RCC 7860 (cell line): Measurements from ENCODE around the gene BRD3.

Experiments
- DNase-seq: peaks from one replicate; pipeline ENCODE4 v3.0.0-alpha.2; 2015; ENCODE audit warnings: low spot score
- FAIRE-seq: peaks from 2 replicates; lab custom pipeline; 2012; peaks lifted over from hg19 to GRCh38; lab: Jason Lieb, UNC

The BRD3 gene

DNA sequence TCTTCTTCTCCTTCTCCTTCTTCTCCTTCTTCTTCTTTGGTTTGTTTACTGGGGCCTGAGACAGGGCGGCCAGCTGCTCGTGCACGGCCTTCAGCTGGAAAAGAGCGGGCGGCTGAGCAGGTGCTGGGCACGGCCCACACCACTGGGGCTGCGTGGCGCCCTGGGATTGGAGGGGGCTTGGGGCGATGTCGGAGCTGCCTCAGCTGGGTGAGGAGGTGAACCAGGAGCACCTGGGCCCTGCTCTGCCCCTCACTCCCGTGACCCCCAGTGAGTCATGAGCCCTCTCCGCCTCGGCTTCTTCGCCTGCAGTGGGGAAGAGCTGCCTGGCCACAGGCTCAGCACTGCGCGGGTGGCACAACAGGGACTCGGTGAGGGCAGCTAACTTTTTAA is 27.7 kb downstream of the BRD3 start:
- DNase-seq (no peak), FAIRE-seq (no peak)

DNA sequence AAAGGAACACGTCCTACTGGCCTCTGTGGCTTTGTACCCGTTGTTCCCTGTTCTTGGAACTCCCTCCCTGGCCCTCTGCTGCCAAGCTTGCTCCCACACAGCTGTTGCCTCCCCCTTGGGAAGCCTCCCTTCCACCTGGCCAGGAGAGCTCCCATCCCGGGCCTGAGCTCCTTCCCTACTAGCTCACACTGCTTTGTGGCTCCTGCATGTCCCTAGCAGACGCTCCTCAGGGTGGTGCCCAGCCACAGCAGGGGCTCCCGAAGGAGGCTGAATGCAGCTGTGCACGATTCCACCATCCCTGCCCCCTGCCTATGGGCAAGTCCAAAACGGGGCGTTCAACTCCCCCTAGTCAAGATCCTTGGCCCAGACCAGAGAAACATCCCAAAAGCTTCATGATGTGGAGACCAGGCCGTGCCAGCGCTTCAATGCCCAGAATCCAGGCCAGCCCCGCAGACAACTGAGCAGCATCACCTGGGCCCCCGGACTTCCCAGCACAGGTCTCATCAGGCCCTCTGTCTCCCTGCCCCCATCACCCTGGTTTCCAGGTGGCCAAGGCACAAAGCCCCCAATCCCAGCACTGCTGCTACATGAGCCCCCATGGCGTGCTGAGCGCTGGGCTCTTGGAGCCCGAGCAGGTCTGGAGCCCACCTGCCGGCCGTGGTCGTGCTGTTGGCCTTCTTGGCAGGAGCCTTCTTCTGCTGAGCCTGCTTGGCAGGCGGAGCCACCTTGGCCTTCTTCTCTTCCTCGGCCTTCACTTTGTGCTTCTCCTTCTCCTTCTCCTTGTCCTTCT is 28.2 kb downstream of the BRD3 start:
- no peak for DNase-seq
- no peak for FAIRE-seq

DNA sequence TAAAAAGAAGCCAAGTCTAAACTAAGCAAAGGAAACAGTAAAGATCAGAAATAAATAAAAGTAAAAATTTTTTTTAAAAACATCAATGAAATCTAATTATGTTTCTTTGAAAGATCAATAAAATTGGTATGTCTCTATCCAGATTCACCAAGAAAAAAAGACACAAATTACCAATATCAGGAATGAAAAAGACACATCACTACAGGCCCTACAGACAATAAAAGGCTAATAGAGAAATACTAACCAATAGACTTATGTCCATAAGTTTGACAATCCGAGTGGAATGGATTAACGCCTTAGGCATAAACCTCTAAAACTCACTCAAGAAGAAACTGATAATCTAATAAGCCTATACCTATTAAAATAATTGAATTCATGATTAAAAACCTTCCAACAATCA is 30.2 kb downstream of the BRD3 start:
- DNase-seq (no peak), FAIRE-seq (no peak)

DNA sequence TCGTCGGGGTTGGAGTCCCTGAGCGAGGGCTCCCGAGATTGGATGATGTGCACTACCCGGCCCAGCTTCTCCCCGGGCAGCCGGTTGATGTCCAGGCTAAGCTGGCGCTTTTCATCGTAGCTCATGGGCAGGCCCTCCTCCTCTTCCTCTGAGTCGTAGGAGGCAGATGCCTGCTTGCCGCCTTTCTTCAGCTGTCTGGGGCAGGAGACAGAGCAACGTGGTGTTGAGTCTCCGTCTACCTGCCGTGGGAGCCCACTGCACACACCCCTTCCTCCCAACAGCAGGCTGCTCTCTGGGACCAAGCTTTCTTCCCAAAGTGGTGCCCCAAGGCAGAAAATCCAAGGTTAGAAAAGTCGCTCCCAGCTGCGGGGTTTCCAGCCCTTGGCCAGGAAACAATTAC is 31.7 kb downstream of the BRD3 start:
- FAIRE-seq (no peak), DNase-seq (no peak)

DNA sequence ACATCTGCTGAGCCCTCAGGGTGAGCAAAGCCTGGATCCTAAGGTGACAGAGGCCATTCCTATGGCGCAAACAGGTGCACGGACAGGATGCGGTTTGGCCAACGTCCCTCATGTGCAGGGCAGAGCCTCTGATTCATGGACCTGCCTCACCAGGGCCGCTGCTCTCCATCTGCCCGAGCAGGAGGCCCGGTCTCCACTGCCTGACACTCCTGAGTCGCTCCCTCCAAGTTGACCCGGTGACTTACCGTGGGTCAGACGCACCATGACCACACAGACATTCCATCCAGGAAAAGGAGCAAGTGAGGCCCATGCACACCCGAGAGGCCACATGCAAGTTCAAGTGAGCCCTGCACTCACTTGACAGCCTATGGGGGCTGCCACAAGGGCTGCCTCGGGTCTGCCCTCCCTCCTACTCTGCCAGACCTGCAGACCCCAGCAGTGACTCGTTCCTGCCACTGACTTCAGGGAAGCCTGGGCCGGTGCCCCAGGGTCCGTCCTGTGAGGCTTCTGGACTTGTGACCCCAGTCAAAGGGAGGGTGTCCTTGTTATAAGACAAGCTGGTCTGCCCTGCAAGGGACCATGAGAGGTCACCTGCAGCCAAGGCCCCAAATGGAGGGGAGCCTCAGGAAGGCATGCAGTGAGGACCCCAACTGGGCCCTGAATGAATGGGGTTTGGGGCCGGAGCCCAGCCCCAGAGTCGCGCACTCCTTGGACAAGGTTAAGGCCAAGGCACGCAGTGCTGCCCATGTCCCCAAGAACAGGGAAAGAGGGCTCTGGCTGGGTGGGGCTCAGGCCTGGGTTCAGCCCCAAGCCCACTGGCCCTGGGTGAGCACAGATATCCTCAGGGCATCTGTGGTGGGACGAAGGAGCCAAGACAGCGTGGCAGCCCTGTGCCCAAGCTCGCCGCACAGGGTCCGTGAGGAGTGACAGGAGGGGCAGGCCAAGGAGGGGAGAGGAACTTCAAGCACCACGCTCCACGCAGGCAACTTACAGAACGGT is 32.5 kb downstream of the BRD3 start:
- DNase-seq (no peak), FAIRE-seq (no peak)

DNA sequence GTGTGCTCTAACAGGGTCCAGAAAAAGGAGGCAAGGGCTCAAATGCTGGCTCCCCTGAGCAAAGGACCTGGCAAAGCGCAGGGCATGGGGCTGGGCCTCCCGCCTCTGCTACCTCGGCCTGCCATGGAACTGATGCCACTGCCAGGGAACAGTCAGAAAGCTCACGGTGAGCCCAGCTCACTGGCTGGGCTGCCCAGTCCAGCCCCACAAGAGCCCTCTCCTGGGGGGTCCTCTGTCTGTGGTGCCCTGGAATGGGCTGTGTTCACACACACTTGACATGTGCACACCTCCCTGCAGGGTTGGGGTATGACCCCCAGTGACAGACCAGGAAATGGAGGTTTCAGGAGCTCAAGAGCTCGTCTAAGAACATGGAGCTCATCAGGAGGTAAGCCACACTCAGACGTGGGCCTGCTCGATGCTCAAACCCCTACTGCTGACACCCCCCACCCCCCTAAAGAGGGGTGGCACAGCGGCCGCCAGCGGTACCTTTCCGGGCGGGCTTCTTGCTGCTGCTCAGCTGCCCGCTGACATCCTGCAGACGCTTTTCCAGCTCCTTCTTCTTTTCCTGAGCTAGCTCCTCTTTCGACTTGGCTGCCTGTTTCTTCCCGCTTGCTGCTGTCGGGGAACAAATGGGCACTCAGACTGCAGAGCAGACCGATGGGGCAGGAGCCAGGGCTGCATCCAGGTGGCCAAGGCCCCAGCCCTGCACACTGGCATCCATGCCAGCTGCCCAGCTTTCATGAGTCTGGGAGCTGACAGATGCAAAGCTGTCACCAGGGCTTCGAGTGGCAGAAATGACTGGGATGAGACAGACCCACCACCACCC is 33.4 kb downstream of the BRD3 start:
- FAIRE-seq (no peak), DNase-seq (no peak)

DNA sequence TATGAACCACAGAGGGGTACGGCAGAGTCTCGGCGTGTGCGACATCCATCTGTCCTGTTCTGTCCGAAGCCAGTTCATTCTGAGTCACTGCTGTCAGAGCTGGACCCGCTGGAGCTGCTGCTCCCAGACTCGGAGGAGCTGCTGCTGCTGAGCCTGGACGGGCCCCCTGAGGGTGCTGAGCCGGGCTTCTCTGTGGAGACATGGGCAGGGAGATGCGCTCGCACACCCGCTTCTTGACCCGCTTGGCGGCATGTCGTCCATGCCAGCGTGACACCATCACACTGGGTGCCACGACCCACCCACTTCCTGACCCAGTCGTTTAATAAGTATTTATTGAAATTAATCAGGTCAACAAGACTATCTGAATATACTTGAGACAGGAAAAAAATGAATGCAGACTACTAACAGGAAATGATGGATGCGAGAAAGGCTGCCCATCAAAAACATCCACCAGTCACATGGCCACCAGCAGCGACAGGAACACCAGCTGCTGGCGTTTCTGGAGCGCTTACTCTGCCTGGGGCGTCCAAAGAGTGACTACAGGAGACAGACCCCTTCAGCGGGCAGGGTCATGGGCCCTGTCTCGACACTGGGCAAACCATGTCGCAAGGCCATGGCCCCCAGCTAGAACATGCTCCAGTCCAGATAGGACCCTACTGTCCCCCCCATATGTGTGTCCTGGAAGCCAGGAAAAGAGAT is 34.2 kb downstream of the BRD3 start:
- no peak for FAIRE-seq

DNA sequence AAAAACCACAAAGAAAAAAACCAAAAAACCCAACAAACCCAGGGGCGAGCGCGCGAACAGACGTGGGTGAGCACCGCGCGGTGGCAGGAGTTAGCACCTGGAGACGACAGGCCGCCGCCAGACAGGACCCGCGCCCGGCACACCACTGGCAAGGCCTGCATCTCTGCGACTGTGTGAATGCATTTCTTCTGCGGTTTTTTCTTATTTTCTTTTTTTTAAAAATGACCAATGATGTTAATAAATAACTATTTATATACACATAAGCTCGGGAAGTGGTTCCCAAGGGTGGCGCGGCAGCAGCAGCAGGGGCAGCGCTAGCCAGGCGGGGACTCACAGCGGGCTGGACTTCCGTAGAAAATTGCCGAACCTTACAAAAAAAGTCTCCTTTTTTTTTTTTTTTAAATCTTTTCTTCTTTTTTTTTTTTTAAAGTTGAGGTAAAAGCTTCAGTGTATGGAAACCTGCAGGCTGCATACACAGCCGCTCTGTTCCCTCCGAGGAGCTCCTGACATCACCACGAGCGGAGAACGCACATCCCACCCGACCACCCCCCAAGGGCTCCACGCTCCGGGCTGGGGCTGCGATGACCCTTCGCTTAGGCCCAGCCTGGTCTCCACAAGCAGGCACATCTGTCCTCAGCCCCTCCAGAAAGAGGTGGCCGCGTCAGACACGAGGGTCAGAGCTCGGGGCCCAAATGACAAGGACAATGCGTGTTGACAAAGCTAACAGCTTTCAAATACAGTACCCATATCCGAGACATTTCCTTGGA is 35.2 kb downstream of the BRD3 start:
- FAIRE-seq (no peak), DNase-seq (no peak)

More for the DNA sequence above, 34.2 kb downstream of the BRD3 start:
- no peak for DNase-seq

DNA sequence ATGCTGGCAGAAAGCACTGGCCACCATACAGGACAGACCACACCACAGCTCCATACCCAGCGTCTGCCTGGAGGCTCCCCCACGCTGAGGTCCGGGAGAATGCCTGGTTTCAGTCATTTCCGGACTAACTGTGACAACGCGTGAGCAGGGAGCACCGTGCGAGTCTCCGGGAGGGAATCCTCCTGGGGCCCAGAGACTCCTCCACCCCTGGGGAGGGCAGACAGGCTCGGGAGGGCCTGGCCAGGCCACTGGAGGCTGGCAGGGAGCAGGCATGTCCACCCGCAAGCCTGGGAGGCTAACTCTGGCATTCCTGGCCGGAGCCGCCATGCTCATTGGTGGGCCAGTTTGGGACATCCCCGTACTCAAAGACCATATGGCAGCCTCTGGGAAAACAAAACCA is 36.0 kb downstream of the BRD3 start:
- no peak for FAIRE-seq
- DNase-seq: no peak

DNA sequence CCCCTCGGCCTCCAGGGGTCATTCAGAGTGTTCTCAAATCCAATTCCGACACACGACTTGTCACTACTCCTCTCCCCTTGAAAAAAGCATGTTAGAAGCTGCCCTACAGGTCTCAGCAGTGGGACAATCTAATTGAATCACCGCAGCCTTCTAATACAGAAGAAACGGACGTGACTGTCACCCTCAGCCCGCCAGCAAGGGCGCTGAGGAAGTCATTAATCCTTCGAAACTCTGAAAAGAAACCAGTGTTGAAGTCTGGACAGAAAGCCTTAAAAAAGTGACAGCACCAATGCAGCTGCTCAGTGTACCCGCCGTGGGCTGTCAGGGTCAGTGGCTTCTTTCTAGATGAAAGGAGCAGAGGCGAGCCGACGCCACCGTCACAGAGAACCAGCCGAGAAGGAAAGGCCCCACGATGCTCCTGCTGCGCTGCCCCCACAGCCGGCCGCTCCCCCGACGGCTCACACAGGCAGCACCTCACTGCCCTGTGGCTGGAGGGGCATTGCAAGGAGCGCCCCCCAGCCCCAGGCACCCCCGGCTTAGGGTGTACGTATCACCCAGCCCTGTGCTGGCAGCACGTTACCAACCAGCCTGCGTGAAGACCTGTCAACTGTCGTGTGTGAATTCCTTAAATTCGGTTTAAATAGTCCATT is 36.9 kb downstream of the BRD3 start:
- DNase-seq (no peak), FAIRE-seq (no peak)

DNA sequence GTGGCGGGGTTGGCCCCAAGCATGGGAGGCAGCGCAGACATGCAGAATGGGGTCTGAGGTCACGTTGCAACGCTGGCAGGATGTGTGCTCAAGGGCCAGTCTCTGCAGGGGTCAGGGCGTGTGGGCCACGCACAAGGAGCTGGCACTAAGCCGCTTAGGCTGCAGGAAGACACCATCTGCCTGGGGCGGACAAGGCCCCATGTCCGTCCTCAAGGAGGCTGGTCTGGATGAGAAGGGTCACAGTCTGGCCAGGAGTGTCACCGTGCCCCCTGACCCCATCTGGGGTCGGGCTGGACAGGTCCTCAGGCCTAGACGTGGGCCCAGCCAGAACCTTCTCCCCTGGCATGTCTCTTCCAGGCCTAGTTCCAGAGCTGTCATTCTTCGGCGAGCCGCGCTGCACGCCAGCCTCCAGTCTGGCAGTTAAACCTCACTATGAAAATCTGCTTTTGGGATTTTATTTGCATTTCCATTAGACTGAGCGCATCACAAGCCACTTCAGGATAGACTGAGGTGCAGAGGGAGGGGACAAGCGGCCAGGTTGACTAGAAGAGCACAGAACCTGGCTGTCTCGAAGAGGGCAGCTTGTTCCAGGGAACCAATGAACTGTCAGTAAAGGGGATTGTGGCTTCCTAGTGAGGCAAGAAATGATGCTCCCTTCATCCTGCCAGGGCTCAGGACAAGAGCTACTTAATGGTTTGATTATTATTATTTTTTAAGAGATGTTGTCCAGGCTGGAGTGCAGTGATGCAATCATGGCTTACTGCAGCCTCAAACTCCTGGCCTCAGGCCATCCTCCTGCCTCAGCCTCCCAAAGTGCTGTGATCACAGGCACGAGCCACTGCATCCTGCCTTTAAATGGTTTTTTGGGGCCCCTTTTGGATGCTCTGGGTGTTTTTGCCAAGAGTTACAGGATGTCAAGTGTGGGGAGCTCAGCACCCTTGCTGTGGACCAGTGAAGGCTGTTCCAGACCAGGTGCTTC is 38.3 kb downstream of the BRD3 start:
- DNase-seq (no peak), FAIRE-seq (no peak)

DNA sequence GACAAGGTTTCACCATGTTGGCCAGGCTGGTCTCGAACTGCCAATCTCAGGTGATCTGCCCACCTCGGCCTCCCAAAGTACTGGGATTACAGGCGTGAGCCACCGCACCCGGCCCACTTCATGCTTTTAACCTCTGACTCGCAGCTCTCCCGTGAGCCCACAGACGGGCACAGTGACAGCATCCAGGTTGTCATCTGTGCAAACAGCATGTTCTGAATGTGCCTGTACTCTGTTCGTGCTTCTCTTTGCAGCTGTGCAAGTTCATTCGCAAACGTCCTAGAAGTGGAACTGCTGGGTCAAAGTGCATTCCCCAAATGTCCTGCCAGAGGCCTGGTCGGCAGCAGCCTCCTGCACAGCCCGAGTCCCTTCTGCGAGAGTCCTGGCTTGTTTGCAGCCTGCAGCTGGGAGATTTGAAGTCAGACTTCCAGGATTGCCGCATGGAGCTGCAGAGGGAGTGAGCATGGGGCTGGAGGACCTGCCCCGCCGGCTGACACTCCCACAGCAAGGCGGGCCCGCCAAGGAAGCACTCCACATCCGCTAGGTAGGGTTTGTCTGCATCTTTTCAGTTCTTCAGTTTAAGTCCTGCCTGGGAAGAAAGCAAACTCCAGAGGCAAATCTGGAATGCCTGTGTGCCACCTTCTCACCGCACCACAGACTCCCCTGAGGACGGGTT is 39.1 kb downstream of the BRD3 start:
- DNase-seq (no peak), FAIRE-seq (no peak)

DNA sequence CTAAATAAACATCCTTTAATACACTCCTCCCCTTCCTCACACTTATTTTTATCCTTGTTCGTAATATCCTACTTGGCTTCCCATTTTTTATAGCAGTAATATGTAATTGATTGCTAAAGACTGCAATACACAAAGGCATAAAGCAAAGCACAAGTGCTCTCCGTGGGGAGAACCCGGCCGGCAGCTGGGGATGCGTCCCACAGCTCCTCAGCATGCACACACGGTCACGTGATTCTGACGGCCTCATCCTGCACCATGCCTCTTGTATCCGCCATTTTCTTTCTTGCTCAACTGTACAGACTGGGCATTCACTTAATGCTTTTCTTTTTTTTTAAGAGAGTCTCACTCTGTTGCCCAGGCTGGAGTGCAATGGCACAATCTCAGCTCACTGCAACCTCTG is 39.8 kb downstream of the BRD3 start:
- no peak for FAIRE-seq
- DNase-seq: no peak

DNA sequence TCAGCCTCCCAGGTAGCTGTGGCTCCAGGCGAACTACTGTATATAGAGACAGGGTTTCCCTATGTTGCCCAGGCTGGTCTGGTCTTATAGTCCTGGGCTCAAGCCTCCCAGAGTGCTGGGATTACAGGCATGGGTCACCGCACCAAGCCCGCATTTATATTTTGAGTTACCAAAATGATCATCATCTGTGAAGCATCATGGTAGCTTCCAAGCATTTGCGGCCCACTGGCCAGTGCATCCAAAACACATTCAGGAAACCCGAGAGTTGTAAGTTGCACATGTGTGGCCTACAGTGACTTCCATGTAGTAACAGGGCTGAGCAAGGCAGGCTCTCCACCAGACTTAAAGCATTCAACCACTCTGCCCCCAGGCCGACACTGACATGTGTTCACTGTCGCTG is 40.3 kb downstream of the BRD3 start:
- FAIRE-seq (no peak), DNase-seq (no peak)

DNA sequence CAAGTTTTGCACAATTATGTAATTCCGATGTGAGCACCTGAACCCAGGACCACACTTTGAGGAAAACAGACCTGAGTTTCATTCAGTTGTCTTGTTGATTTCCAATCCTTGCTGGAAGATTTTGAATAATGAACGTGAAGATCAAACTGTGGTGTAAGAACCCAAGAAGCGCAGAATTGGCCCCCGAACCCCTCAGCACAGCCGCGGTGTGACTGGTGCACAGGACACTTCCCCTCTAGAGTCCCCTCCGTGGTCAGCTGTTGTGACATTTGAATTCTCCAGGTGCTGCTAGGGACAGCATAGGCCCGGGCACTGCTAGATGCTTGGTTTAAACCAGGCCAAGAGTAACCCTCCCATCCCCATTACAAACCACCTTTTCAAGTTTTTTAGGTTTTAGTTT is 40.8 kb downstream of the BRD3 start:
- DNase-seq (no peak), FAIRE-seq (no peak)

DNA sequence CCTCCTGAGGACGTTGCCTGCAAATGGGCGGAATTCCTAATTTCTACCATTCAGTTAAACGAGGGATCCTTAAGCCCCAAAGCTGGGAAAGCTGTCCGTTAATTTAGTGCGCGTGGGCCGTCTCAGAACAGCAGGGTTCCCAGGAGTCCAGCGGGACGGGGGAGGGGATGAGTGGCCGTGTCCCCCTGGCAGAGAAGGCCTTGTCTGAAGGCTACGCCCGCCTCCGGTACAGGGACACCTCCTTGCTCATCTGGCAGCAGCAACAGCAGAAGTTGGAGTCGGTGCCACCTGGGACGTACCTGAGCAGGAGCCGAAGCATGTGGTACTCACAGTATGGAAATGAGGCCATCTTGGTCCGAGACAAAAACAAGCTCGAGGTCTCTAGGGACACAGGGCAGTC is 41.2 kb downstream of the BRD3 start:
- FAIRE-seq: no peak
- no peak for DNase-seq
